GM19438 (cell line): Measurements from ENCODE around the gene MAML1.
"Not testable (repeated sequence)": the region's sequence is repeated elsewhere in the genome, so short reads cannot be mapped to it uniquely, and the experiment has no call there.

Experiments used
- ATAC-seq: cut with Tn5 transposase; IDR thresholded peaks from one replicate; pipeline ENCODE4 v1.9.1; 2021; ENCODE audit warnings: low read depth; ENCODE audit not compliant: unreplicated experiment

Gene MAML1

GRCh38 chr5:179732918-179733771, 523 bp downstream of the MAML1 start:
- peak; percentile 28 for ATAC-seq

GRCh38 chr5:179733772-179734126, 1.1 kb downstream of the MAML1 start:
- no peak for ATAC-seq

DNA sequence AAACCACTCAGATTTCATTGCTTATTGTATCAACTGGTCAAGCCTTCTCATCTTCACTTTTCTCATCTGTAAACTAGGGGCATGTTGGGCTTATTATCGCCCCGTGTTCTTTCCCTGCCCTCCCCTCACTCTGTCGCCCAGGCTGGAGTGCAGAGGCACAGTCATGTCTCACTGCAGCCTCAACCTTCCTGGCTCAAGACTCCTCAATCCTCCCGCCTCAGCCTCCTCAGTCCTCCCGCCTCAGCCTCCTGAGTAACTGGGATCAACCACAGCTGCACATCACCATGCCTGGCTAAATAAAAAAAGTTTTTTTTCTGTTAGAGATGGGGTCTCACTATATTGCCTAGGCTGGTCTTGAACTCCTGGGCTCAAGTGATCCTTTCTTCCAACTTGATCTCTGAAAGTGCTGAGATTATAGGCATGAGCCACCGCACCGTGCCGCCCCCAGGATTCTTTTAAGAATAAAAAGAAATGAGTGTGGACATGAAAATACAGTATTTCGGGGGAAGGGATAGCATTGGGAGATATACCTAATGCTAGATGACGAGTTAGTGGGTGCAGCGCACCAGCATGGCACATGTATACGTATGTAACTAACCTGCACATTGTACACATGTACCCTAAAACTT, 2.0 kb downstream of the MAML1 start:
- ATAC-seq: no peak

DNA sequence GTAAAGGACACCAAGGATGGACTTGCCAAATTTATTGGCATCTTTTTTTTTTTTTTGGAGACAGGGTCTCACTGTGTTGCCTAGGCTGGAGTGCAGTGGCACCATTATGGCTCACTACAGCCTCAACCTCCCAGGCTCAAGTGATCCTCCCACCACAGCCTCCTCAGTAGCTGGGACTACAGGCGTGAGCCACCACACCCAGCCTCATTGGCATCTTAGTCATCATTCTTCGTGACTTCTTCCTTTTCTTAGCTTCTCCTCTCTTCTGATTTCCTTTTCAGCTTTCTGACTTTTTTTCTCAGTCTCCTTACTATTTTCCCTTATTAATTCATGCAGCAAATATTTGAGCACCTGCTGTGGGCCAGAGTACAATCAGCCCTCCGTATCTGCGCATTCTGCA, 6.1 kb downstream of the MAML1 start:
- ATAC-seq: no peak

GRCh38 chr5:179744106-179744505, 11.5 kb downstream of the MAML1 start:
- ATAC-seq: not testable (repeated sequence)

DNA sequence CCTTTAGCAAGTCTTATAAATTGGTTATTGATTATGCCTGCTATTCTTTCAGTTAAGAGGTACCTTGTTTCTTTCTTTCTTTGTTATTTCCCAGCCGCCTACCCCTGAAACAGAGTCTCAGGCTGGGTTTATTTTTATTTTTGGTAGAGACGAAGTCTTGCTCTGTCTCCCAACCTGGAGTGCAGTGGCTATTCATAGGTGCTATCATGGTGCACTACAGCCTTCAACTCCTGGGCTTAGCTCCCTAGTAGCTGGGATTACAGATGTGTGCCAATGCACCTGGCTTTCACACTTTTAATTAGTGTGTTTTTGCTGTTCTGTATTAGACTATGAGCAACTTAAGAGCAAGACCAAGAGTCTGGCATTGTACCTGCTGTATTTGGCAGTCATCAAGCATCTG, 14.2 kb downstream of the MAML1 start:
- ATAC-seq: no peak

GRCh38 chr5:179747811-179748210, 15.2 kb downstream of the MAML1 start:
- no peak for ATAC-seq

DNA sequence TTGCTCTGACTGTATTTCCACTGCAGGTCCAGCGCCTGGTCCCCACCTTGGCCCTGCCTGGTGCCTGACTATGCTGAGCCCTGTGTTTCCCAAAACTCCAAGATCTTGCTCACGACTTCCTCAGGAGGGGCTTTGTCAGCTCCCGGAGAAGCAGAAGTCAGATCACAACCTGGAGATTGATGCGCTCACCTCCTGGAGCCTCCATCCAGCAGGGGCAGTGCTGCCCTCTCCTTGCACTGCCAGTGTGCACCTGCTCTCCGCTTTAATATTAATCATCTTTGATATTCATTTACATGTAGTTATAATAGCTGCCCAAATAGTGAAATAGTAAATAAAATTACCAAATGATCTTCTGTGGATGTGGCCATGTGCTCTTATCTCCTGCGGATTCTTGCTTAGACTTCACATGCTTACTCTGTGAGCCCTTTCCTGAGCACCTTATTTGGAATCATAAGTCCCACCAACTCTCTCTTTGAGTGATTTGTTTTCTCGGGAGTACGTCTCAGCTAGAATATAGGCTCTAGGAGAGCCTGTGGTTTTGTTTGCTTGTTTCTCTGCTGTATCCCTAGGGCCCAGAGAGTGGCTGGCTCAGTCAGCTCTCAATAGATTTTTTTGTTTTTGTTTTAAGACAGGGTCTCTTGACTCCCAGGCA, 17.4 kb downstream of the MAML1 start:
- ATAC-seq: no peak

DNA sequence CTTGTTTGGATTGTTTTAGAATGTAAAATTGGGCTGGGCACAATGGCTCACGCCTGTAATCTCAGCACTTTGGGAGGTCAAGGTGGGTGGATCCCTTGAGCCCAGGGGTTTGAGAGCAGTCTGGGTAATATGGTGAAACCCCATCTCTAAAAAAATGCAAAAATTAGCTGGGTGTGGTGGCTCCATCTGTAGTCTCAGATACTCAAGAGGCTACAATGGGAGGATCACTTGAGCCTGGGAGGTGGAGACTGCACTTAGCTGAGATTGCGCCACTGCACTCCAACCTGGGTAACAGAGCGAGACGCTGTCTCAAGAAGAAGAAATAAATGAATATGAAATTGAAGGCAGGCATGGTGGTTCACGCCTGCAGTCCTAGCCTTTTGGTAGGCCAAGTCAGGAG, 21.3 kb downstream of the MAML1 start:
- ATAC-seq: no peak

- ATAC-seq: no peak
Measured at GRCh38 chr5:179755022-179755421, 22.4 kb downstream of the MAML1 start.

DNA sequence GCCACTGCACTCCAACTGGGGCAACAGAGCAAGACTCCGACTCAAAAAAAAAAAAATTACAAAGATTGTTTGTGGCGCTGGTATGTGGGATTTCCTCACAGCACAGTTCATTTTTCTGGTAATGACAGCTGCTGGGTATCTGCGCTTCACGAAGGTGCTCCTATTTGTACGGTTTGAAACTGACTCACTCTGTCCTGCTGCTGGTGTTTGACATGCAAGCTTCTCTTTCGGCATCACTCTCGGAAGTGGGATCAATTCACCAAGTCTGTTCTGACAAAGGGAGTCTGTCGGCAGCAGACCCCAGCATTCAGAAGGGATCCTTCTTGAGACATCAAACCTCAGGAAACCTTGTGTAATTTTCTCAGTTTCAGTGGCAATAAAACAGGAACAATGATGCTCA, 26.3 kb downstream of the MAML1 start:
- ATAC-seq: no peak

DNA sequence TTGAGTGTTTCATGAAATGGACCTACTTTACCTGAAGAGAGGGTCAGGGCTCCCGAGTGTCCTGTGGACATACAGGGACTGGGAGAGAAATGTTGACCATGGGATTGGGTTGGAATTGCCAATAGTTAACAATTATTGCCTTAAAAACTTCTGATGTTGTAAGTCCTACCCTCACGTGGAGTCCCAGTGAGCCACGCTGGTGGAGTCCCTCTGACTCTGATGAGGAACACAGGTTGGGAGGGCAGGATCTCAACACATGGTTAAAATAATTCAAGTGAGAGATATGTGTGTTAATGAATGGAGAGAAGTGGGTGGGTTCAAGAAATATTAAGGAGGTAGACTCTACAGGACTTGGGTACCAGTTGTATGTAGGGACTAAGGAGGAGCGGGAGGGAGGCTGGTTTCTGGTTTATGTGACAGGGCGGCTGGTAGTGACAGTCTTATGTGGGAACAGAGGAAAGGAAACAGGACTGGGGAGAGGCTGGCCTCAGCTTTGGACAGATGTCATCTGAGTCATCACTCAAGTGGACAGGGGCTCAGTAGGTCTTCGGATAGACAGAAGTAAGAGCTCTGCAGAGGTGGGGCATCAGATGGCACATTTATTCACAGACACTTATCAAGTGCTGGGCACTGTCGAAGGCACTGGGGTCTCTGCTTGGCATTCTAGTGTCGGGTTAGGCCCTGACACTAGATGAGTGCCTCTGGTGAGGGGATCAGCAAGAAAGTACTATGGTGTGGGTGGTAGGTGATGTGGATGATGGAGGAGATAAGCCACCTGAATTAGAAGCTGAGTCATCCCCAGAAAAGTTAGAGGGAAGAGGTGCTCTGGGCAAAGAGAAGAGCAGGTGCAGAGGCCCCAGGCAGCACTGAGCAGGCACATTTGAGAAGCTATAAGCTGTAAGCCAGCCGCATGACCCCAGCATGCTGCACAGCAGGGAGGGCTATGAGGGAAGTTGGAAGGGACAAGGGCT, 27.2 kb downstream of the MAML1 start:
- ATAC-seq: no peak

DNA sequence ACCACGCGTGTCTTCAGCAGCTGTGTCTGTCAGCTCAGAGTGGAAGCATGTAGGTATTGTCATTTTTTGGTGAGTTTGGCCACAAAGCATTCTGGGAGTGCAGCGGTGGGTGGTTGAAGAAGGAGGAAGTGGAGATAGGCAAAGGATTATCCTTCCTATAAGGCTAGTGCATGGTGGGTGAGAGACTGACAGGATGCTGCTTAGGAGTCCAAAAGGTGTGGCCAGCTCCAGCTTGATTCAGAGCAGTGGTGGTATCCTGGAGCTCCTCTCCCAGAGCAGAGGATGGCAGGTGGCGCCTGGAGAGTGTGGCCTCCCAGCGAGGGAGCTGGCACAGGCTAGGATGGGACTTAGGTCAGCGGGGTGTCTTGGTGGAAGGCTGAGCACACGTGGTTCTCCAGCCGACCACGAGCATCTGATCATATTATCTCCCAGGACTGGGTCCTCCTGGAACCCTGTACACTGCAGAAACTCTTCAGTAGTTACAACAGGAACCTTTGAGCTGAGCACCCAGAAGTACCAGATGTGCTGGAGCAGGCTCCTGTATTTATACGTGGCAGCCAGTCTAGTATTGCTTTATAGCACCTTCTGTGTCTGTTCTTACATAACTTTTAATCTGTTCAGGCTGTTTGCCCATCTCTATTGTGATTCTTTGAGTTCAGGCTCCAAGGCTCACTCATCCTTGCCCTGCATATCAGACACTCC, 29.6 kb downstream of the MAML1 start:
- ATAC-seq: no peak

GRCh38 chr5:179762781-179763176, 30.2 kb downstream of the MAML1 start:
- ATAC-seq: no peak

DNA sequence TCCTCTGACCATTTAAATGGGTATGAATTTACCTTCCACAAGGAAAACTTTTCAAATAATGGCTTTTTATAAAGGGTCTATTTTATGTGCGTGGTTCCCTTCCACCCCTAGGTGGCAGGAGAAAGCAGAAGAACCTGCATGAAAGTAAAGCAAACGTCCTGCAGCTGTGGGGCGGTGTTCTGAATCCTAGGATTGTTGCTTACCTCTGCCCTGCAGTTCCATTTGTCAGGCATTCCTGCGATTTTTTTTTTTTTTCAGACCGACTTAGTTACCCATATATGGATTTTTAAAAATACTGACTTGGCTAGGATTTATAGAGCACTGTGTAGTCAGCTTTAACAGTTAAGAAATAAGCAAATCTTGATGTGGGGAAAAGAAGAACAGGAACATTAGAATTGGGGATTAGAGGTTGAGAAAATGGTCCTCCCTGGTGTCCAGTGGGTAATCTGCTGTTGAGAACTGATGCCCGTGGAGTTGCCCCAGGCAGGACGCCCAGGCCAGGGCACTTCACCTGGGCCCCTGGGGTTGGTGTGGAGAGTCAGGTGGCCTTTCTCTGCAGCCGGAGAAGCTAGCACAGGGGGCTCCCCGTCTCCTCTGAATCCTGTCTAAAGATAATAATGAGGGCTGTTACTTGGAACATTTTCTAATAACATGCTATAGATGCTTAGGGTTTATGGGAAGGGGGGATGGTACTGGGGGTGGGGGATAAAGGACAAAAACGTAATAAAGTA, 30.8 kb downstream of the MAML1 start:
- no peak for ATAC-seq

DNA sequence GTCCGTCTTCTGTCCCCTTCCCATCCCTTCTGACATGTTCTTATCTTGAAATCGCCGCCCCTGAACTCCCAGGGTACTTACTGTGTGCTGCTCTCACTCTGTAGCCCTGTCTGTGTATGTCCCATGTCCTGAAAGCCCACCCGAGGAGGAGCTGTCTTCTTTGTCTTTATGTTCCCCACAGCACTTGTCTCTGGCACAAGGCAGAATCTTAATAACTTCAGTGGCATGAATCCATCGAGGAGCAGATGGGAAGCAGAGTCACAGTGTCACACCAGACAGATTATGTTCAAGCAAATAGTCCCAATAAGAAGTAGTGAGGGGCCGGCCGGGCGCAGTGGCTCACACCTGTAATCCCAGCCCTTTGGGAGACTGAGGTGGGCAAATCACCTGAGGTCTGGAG, 31.4 kb downstream of the MAML1 start:
- no peak for ATAC-seq

DNA sequence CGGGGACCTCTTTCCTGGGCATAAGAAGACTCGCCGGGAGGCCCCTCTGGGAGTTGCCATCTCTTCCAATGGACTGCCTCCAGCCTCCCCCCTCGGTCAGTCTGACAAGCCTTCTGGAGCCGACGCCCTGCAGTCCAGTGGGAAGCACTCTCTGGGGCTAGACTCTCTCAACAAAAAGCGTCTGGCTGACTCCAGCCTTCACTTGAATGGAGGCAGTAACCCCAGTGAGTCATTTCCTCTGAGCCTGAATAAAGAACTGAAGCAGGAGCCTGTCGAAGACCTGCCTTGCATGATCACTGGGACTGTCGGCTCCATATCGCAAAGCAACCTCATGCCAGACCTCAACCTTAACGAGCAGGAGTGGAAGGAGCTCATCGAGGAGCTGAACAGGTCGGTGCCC, 32.8 kb downstream of the MAML1 start:
- no peak for ATAC-seq

- ATAC-seq: no peak
Measured at GRCh38 chr5:179766021-179766725, 33.6 kb downstream of the MAML1 start.
